HepG2 (cell line): ENCODE data around the gene SRD5A1. TPM values are rescaled to one million over a fixed set of nuclear protein-coding genes. Genes with fewer than 3 reads are reported as not detected.

Source experiments
- ATAC-seq: fragments of 200-7000 bp; cut with Tn5 transposase; 3 replicates; pipeline ENCODE4 v1.9.1; 2020; ENCODE audit warnings: mild to moderate bottlenecking, moderate library complexity
- BruUV-seq: library from RNA; stranded (reverse); fragments of 400-500 nt; replicated peaks from 2 replicates; lab custom pipeline; 2021; lab: Mats Ljungman, UMichigan
- CTCF ChIA-PET: fragments of 300-600 bp; formaldehyde crosslinking; extraction: SDS; loops from one replicate; lab custom pipeline; 2021; ENCODE audit warnings: low total read pairs, inconsistent platforms, low intra/inter-chr PET ratio; lab: Yijun Ruan, JAX
- POLR2A ChIA-PET: fragments of 350-600 bp; sonication (Branson Sonifier 250); formaldehyde crosslinking; loops from one replicate; lab custom pipeline; 2020; ENCODE audit warnings: antibody characterized with exemption, inconsistent platforms; lab: Yijun Ruan, JAX
- DNase-seq: peaks from one replicate; pipeline ENCODE4 v3.0.0-alpha.2; 2015; ENCODE audit warnings: low spot score
- FAIRE-seq: peaks from 3 replicates; lab custom pipeline; 2011; peaks lifted over from hg19 to GRCh38; lab: Jason Lieb, UNC
- H2AFZ ChIP-seq: one replicate; pipeline ENCODE4 v1.6.1; 2011; ENCODE audit warnings: low read length, inconsistent platforms
- H3K27ac ChIP-seq: fragments of 300-600 bp; 3 replicates; pipeline ENCODE4 v1.8.0; 2011; ENCODE audit warnings: mixed run types, mild to moderate bottlenecking, mixed read lengths, low read length, inconsistent platforms; ENCODE audit not compliant: insufficient read depth; ENCODE audit errors: extremely low read length
- H3K27me3 ChIP-seq, 2 experiments: fragments of 200-600 bp in 1 of 2; 2 replicates in 1 of 2; 3 replicates in 1 of 2; pipeline versions ENCODE4 v1.6.0 to v1.8.0; 2011; ENCODE audit warnings: low read length in 2 of 2, mild to moderate bottlenecking in 2 of 2, moderate library complexity in 2 of 2, inconsistent platforms in 1 of 2; ENCODE audit not compliant: insufficient read depth in 2 of 2, control insufficient read depth in 1 of 2
- H3K36me3 ChIP-seq, 2 experiments: fragments of 200-600 bp in 1 of 2; replicated peaks in 1 of 2; 2 replicates in 1 of 2; 3 replicates in 1 of 2; pipeline versions ENCODE4 v1.5.1 to v1.8.0; 2011; ENCODE audit warnings: low read length in 2 of 2, inconsistent platforms in 1 of 2; ENCODE audit not compliant: insufficient read depth in 2 of 2, control insufficient read depth in 1 of 2
- H3K4me1 ChIP-seq: 2 replicates; pipeline ENCODE4 v1.5.1; 2012; ENCODE audit warnings: low read length, inconsistent platforms; ENCODE audit not compliant: insufficient read depth
- H3K4me2 ChIP-seq: 2 replicates; pipeline ENCODE4 v1.6.0; 2011; ENCODE audit warnings: low read depth, low read length, inconsistent platforms
- H3K4me3 ChIP-seq, 3 experiments: fragments of 200-600 bp in 1 of 3; sonication (generic), shearing (Covaris generic) in 1 of 3; replicated peaks in 1 of 3; 2 replicates each; pipeline ENCODE4 v1.5.1; 2011 to 2016; ENCODE audit warnings: low read length in 3 of 3, inconsistent platforms in 2 of 3, low read depth in 2 of 3, mild to moderate bottlenecking in 2 of 3, control low read depth in 1 of 3, mixed read lengths in 1 of 3; ENCODE audit not compliant: insufficient read depth in 1 of 3
- H3K79me2 ChIP-seq: one replicate; pipeline ENCODE4 v1.6.1; 2011; ENCODE audit warnings: low read length, inconsistent platforms; ENCODE audit not compliant: insufficient read depth
- H3K9ac ChIP-seq: 2 replicates; pipeline ENCODE4 v1.6.0; 2011; ENCODE audit warnings: mild to moderate bottlenecking, low read depth, low read length, inconsistent platforms; ENCODE audit not compliant: insufficient read depth
- H3K9me3 ChIP-seq: 2 replicates; pipeline ENCODE4 v1.5.1; 2012; ENCODE audit warnings: mild to moderate bottlenecking, low read length
- H4K20me1 ChIP-seq: 2 replicates; pipeline ENCODE4 v1.6.0; 2011; ENCODE audit warnings: inconsistent platforms, mild to moderate bottlenecking, low read length, moderate library complexity; ENCODE audit not compliant: insufficient read depth
- ARID2 ChIP-seq: sonication (generic); formaldehyde crosslinking; IDR thresholded peaks from 2 replicates; pipeline ENCODE4 v1.8.1; 2022; ENCODE audit warnings: mild to moderate bottlenecking, missing genetic modification reagents, borderline replicate concordance
- BCL6 ChIP-seq: IDR thresholded peaks from 2 replicates; pipeline ENCODE4 v1.6.1; 2016; ENCODE audit warnings: missing genetic modification reagents, missing compliant biosample characterization
- ELF1 ChIP-seq: sonication (generic); formaldehyde crosslinking; IDR thresholded peaks from 2 replicates; pipeline ENCODE4 v1.4.0; 2020; ENCODE audit warnings: missing genetic modification reagents
- ELF3 ChIP-seq: IDR thresholded peaks from 2 replicates; pipeline ENCODE4 v1.6.1; 2016; ENCODE audit warnings: missing genetic modification reagents, missing compliant biosample characterization
- FOXK2 ChIP-seq: fragments of 450-650 bp; IDR thresholded peaks from 2 replicates; pipeline ENCODE4 v1.6.1; 2016
- HOXA3 ChIP-seq: sonication (generic); formaldehyde crosslinking; IDR thresholded peaks from 2 replicates; pipeline ENCODE4 v1.5.0; 2020; ENCODE audit warnings: missing genetic modification reagents
- HOXA9 ChIP-seq: sonication (generic); formaldehyde crosslinking; IDR thresholded peaks from 2 replicates; pipeline ENCODE4 v1.8.1; 2022; ENCODE audit warnings: missing genetic modification reagents, mild to moderate bottlenecking, moderate library complexity, borderline replicate concordance
- KDM1A ChIP-seq: IDR thresholded peaks from 2 replicates; pipeline ENCODE4 v1.6.1; 2016; ENCODE audit warnings: missing compliant biosample characterization
- PCBP1 ChIP-seq: fragments of 200-400 bp; formaldehyde crosslinking; IDR thresholded peaks from 2 replicates; pipeline ENCODE4 v1.6.1; 2017; ENCODE audit warnings: mild to moderate bottlenecking, low read depth, low read length, borderline replicate concordance
- RARA ChIP-seq: IDR thresholded peaks from 2 replicates; pipeline ENCODE4 v1.6.1; 2016; ENCODE audit warnings: missing genetic modification reagents, missing compliant biosample characterization
- SPEN ChIP-seq: sonication (generic); formaldehyde crosslinking; IDR thresholded peaks from 2 replicates; pipeline ENCODE4 v1.5.1; 2020; ENCODE audit warnings: low read depth, mild to moderate bottlenecking, missing genetic modification reagents
- TMF1 ChIP-seq: sonication (generic); formaldehyde crosslinking; IDR thresholded peaks from 2 replicates; pipeline ENCODE4 v1.8.1; 2022; ENCODE audit warnings: low read depth, missing genetic modification reagents
- ZNF34 ChIP-seq: sonication (generic); formaldehyde crosslinking; IDR thresholded peaks from 2 replicates; pipeline ENCODE4 v1.4.0; 2020; ENCODE audit warnings: mild to moderate bottlenecking, missing genetic modification reagents, borderline replicate concordance
- ZNF569 ChIP-seq: sonication (generic); formaldehyde crosslinking; IDR thresholded peaks from 2 replicates; pipeline ENCODE4 v1.5.0; 2020; ENCODE audit warnings: mild to moderate bottlenecking, missing genetic modification reagents, moderate library complexity, borderline replicate concordance
- ZNF570 ChIP-seq: sonication (generic); formaldehyde crosslinking; IDR thresholded peaks from 2 replicates; pipeline ENCODE4 v1.4.0; 2020; ENCODE audit warnings: mild to moderate bottlenecking, missing genetic modification reagents, borderline replicate concordance
- ZNF776 ChIP-seq: sonication (generic); formaldehyde crosslinking; IDR thresholded peaks from 2 replicates; pipeline ENCODE4 v1.4.0; 2020; ENCODE audit warnings: mild to moderate bottlenecking, missing genetic modification reagents
- WGBS: methylation state at CpG from one replicate; pipeline ENCODE4 v1.1.6; 2017; ENCODE audit warnings: low lambda C conversion rate; 5-methylcytosine and 5-hydroxymethylcytosine counted together
- in situ Hi-C: cut with HindIII; loops from 2 replicates; pipeline ENCODE4 v1.10.0; 2017; ENCODE audit warnings: low pct_unique_long_range_greater_than_20kb; ENCODE audit not compliant: extremely low pct_ligation_motif_present
- intact Hi-C: fragments of 100-400 bp; cut with micrococcal nuclease; formaldehyde crosslinking; loops from one replicate; pipeline ENCODE4 v1.10.0; 2022; ENCODE audit not compliant: unreplicated experiment
- polyA plus RNA-seq, 8 experiments: library from polyadenylated mRNA; depleted of rRNA in 3 of 8; stranded (reverse) in 7 of 8; unstranded in 1 of 8; fragments of >200 nt; fragmentation: Illumina TruSeq in 4 of 8; extraction: Trizol in 4 of 8; gene quantifications; 2 replicates each; pipeline versions ENCODE4 v1.2.1 to v1.2.3, GENCODE V29; 2011 to 2016; ENCODE audit warnings: low read depth in 4 of 8, missing spikeins in 1 of 8, mixed read lengths in 1 of 8; ENCODE audit not compliant: insufficient read depth in 1 of 8
- total RNA-seq, 5 experiments: library from RNA; depleted of rRNA; stranded (reverse); fragments of >200 nt; fragmentation: Illumina TruSeq; extraction: Trizol; gene quantifications; 2 replicates each; pipeline ENCODE4 v1.2.3, GENCODE V29; 2016; ENCODE audit warnings: low read depth in 1 of 5
- TF ChIP-seq, protein P1 (sequence below): sonication (generic); formaldehyde crosslinking; IDR thresholded peaks from 2 replicates; pipeline ENCODE4 v1.5.0; 2020; ENCODE audit warnings: missing genetic modification reagents
- TF ChIP-seq, protein P2 (sequence below): IDR thresholded peaks from 2 replicates; pipeline ENCODE4 v1.6.1; 2012; ENCODE audit warnings: low read length, improper control_type of control experiment

SRD5A1 gene
- total and polyA plus RNA-seq, 2 of the 13 experiments (the other 11 are each of a cell fraction or from before 2014, with no cell fraction given), result 6.1 to 9.9 TPM

DNA sequence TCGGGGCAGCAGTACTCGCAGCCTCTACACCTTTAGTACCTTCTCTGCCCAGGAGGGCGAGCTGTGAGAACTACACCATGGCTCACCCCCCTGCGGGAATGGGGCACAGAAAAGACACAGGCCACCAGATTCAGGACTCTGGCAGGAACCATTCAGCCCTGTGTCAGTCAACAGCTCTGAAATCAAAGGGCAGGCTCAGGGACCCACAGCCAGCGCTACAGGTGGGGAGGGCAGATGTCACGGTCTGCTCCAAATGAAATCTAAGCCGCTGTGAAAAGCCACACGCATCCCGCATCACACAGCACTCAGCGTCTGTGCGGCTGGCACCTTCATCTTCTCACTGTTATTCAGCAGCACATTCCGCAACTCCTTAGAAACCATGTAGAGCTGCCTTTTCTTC, 28.3 kb upstream of the SRD5A1 start (continued):
- TF ChIP-seq ZNF34 (no peak), FOXK2 (no peak), TMF1 (no peak)

DNA sequence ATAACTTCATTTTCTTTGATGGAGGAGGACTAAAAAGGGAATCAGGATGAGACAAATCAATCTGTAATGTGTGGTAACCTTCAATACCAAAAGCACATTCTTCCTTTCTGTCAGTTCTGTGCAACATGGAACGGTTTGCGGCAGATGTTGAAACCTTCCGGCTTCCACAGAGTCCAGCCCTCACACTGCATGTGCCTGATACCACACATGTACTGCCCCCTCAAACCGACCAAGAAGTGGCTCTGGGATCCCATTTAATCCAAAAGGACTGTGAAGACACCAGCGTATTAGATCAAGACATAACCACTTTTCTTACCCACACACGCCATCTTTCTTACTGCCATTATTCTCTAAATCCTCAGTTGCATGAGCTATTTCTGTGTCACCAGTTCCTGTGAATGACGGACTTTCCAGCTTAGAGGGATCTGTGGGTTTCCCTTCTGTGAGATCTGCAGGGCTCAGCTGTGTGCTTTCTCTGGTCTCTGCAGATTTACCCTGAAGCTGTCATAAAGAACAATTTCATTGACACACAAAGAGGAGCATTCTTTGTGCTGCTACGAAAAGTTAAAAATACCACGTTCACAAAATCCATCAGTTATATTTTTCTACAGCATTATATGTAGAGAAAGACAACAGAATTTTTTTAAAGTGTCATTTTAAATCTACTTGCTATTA, 26.2 kb upstream of the SRD5A1 start:
- 97% methylated on average over 9 of the region's 9 CpGs for WGBS
- H2AFZ ChIP-seq, result no peak overlapping the region
- H3K4me2 ChIP-seq, result no peak overlapping the region
- BruUV-seq, result no TSS peak
- H3K36me3 ChIP-seq, result peaks cover 48 to 90% of the 10 kb centered on the region in 2 experiments
- intact Hi-C loops, result no loop called here
- in situ Hi-C loops, result no loop called here
- ChIA-PET CTCF (no interaction called here), POLR2A (no interaction called here)
- no peak for TF ChIP-seq BCL6 (CRISPR knock-in tag)
- no peak for TF ChIP-seq PCBP1
- TF ChIP-seq ELF1 (CRISPR knock-in tag), result no peak
- no peak for TF ChIP-seq ZNF776 (CRISPR knock-in tag)
- no peak for TF ChIP-seq ZNF570 (CRISPR knock-in tag)
- no peak for TF ChIP-seq ARID2 (CRISPR knock-in tag)
- TF ChIP-seq ELF3 (CRISPR knock-in tag), result no peak
- TF ChIP-seq, protein P1, sequence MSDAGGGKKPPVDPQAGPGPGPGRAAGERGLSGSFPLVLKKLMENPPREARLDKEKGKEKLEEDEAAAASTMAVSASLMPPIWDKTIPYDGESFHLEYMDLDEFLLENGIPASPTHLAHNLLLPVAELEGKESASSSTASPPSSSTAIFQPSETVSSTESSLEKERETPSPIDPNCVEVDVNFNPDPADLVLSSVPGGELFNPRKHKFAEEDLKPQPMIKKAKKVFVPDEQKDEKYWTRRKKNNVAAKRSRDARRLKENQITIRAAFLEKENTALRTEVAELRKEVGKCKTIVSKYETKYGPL (CRISPR knock-in tag), result no peak
- no peak for TF ChIP-seq KDM1A (CRISPR knock-in tag)
- TF ChIP-seq RARA, result no peak
- no peak for TF ChIP-seq HOXA9 (CRISPR knock-in tag)
- no peak for TF ChIP-seq SPEN (CRISPR knock-in tag)
- TF ChIP-seq HOXA3 (CRISPR knock-in tag), result no peak
- TF ChIP-seq, protein P2, sequence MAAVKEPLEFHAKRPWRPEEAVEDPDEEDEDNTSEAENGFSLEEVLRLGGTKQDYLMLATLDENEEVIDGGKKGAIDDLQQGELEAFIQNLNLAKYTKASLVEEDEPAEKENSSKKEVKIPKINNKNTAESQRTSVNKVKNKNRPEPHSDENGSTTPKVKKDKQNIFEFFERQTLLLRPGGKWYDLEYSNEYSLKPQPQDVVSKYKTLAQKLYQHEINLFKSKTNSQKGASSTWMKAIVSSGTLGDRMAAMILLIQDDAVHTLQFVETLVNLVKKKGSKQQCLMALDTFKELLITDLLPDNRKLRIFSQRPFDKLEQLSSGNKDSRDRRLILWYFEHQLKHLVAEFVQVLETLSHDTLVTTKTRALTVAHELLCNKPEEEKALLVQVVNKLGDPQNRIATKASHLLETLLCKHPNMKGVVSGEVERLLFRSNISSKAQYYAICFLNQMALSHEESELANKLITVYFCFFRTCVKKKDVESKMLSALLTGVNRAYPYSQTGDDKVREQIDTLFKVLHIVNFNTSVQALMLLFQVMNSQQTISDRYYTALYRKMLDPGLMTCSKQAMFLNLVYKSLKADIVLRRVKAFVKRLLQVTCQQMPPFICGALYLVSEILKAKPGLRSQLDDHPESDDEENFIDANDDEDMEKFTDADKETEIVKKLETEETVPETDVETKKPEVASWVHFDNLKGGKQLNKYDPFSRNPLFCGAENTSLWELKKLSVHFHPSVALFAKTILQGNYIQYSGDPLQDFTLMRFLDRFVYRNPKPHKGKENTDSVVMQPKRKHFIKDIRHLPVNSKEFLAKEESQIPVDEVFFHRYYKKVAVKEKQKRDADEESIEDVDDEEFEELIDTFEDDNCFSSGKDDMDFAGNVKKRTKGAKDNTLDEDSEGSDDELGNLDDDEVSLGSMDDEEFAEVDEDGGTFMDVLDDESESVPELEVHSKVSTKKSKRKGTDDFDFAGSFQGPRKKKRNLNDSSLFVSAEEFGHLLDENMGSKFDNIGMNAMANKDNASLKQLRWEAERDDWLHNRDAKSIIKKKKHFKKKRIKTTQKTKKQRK, result no peak
- no peak for TF ChIP-seq ZNF569
- ATAC-seq (no peak), DNase-seq (no peak), FAIRE-seq (no peak)
- H3K9me3 ChIP-seq, result no peaks in the 10 kb centered on the region
- H3K79me2 ChIP-seq, result no peaks in the 10 kb centered on the region
- H3K27me3 ChIP-seq, result no peaks in the 10 kb centered on the region
- no peak overlapping the region for H3K4me3 ChIP-seq
- H3K9ac ChIP-seq, result no peak overlapping the region
- no peaks in the 10 kb centered on the region for H3K4me1 ChIP-seq
- H4K20me1 ChIP-seq, result no peaks in the 10 kb centered on the region
- no peak overlapping the region for H3K27ac ChIP-seq
